Effector CD8-positive, alpha-beta T cell (primary cell): Measurements from ENCODE around the gene FIBCD1.

Experiments used
- DNase-seq: peaks from one replicate; lab custom pipeline; 2025; lab: John Stamatoyannopoulos, UW
- total RNA-seq, 4 experiments: gene quantifications; one replicate each; lab custom pipeline; 2026; lab: John Stamatoyannopoulos, UW

Gene FIBCD1, protein sequence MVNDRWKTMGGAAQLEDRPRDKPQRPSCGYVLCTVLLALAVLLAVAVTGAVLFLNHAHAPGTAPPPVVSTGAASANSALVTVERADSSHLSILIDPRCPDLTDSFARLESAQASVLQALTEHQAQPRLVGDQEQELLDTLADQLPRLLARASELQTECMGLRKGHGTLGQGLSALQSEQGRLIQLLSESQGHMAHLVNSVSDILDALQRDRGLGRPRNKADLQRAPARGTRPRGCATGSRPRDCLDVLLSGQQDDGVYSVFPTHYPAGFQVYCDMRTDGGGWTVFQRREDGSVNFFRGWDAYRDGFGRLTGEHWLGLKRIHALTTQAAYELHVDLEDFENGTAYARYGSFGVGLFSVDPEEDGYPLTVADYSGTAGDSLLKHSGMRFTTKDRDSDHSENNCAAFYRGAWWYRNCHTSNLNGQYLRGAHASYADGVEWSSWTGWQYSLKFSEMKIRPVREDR
- total RNA-seq, result 0 to 0.18 (median 0) reads per million in 4 experiments

DNA sequence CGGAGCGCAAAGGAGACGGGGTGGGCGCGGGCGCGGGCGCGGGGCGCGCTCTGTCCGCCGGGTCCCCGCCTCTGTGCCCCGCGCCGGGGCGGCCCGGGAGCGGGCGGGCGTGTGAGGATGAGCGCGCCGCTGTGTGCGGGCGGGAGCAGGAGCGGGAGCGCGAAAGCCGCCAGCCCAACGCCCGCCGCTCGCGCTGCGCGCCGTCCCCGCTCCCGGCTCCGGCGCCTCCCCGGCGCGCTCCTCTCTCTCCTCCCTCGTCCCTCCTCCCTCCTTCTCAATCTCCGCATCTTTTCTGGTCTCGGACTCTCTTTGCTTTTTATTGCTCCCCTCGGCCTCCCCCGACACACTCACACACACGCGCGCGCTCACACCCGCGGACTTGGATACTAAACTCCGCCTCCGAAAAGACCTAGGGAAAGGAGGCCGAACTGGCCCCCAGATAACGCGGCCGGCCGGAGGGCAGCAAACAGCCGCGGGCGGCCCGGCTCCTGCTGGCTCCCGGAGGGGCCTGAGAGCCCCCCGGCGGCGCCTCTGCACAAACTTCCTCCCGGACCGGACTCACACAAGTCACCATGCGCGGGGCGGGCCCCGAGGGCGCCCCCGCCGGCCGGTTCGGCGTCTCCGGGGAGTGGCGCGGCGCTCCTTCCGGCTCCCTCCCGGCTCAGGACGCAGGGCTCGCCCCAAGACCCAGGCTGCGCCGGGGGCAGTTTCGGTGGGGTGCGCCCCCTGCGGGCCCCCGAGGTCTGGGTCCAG, at the start of gene FIBCD1:
FIBCD1 (minus strand) TSS at position 596 of the 753 bp plus-strand sequence. CDS start 640 bp downstream, outside the sequence.
- no peak for DNase-seq

DNA sequence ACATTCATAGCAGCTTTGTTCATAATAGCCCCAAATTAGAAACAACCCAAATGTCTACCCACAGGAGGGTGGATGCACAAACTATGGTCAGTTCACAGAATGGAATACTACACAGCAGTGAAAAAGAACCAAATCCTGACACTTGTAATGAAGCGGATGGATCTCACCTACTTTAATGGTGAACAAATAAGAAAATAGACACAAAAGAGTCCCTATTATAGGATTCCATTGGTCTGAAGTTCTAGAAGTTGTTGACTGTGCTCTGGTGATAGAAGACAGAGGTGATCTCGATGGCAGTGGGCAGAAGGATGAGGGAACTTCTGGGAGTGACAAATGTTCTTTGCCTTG, 49.3 kb upstream of the FIBCD1 start:
- no peak for DNase-seq

DNA sequence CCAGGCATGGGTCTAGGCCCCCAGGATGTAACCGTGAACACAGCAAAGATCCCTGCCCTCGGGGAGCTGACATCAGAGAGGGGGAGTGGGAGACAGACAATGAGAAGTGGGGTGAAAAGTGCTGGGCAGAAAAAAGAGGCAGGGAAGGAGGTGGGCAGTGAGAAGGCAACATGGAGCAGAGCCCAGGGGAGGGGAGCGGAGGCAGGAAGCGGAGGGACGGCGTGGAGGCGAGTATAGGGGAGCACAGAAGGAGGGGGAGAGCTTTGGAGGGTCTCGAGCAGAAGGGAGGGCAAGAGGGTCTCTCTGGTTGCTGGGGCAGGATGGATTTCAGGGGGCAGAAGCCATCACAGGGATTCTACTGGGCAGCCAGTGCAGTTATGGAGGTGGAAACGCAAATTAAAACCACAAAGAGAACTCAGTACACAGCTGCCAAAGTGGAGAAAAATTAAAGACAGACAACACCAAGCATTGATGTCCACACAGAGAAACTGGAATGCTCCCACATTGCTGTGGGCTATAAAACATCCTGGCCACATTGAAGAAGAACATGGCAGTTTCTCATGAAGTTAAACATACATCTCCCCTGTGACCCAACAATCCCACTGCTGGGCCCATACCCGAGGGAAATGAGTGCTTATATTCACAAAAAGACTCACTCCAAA, 48.8 kb upstream of the FIBCD1 start:
- DNase-seq, result no peak

DNA sequence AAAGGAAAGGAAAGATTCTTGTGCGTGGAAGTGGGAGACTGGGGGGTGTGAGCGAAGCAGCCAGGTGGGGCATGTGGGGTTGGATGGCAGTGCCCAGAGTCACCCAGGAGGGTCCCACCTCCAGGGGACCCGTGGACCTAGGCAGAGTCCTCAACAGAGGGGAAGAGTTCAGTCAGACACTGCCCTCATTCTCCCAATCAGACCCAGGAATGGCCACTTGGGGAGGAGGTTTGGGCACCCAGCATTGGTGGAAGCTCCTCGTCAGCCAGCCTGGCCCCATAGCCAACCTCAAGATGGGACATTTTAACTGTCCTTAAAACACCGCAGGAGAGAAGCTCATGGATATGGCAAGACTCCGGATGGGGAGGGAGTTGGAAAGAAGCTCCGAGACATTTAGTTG, 48.0 kb upstream of the FIBCD1 start:
- no peak for DNase-seq

DNA sequence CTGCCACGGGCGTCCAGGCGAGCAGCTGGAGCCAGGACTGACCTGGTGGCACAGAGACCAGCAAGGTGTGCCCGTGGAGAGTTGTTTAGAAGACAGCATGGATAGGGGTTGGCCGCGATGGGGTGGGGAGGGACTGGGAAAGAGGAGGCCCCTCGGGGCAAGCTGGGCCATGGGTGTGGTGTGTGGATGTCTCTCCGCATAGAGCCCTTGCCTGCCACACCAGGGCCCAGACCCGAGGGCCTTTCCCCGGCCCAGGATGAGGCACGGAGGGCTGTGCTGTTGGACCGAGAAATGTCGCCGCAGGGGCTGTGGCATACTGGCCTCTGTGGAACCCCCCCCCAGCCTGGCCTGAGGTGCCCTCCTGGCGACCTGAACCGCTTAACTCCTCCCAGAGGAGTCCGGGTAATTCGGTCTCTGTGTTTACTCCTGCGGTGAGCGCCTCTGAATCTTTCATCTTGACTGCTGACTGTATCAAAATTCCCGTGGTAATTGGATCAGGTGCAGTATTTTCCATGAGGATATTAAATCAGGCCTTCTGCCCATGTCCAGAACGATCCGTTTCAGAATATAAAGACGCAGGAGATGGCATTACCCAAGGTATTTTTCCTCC, 47.4 kb upstream of the FIBCD1 start:
- no peak for DNase-seq

DNA sequence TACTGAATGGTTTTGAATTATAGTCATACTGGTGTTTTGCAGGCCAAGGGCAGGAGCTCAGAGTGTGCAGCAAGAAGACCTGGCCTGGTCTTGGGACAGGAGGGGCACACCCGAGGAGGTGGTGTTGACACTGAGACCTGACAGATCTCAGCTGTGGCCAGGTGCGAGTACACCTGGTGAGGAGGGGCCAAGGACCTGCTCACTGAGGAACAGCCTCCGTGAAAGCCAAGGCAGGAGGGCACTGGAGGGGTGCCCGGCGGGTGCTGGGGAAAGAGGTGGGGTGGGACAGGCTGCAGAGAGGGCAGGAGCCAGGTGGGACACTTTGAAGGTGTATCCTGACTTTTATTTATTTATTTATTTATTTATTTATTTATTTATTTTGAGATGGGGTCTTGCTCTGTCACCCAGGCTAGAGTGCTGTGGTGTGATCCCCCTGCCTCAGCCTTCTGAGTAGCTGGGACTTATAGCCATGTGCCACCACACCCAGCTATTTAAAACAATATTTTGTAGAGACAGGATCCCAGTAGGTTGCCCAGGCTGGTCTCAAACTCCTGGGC, 46.6 kb upstream of the FIBCD1 start:
- no peak for DNase-seq

DNA sequence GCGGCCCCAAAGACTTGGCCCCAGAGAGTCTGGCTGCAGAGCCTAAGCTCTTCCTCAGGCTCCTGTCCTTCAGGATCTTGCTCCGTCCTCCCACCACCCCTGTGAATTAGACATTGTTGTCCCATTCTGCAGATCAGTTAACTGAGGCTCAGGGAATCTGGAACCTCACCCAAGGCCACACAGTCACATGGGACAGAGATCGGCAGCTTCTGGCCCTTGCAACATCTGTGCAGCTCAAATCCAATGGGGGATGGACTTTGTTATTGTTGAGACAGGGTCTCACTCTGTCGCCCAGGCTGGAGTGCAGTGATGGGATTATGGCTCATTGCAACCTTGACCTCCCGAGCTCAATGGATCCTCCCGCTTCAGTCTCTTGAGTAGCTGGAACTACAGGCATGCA, 46.0 kb upstream of the FIBCD1 start:
- DNase-seq, result no peak

DNA sequence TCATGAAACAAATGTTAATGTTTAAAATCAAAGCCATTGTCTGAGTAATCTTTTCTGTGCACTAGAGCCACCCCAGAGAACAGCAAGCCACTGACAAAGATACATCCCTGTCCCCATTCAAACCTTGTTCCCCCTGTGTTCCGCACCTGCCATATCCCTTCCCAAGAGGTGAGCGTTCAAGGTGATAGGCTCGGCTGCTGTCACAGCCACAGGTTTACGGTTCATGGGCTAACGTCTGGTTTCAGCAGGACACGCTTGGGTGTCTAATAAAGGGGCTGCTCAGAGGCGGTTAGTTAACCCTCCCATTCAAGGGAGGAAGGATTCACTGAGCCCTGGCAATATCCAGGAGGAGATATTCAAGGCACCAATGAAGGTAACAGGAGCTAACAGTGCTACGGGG, 45.5 kb upstream of the FIBCD1 start:
- no peak for DNase-seq

DNA sequence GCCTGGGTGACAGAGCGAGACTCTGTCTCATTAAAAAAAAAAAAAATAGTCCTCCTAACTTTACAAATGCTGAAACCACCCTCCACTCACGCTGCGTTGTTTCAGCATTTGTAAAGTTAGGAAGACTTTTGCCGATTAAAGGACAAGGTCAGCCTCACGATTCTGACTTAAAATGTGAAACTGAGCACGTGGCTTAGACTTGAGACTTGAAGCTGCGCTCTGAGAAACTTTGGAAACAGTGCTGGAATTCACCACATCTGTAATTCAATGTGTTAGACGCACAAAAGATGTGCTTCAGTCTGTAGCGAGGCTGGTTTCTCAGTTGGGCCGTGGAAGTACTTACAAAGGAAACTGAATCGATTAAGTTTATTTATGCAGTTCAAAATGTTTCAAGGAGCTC, 44.9 kb upstream of the FIBCD1 start:
- no peak for DNase-seq

DNA sequence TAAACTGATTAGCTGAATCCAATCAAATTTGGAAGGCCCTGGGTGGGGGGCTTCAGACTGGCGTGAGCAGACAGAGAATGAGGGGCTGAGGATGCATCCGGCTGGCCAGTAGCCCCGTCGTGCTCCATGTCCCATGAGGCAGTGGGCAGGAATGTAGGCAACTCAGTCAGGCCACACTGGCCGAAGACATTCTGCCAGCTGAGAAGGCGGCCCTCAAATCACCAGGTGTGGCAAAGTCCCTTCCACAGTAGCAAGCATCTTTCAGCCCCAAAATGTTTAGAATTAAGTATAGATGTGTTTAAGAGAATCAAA, 44.3 kb upstream of the FIBCD1 start:
- no peak for DNase-seq

DNA sequence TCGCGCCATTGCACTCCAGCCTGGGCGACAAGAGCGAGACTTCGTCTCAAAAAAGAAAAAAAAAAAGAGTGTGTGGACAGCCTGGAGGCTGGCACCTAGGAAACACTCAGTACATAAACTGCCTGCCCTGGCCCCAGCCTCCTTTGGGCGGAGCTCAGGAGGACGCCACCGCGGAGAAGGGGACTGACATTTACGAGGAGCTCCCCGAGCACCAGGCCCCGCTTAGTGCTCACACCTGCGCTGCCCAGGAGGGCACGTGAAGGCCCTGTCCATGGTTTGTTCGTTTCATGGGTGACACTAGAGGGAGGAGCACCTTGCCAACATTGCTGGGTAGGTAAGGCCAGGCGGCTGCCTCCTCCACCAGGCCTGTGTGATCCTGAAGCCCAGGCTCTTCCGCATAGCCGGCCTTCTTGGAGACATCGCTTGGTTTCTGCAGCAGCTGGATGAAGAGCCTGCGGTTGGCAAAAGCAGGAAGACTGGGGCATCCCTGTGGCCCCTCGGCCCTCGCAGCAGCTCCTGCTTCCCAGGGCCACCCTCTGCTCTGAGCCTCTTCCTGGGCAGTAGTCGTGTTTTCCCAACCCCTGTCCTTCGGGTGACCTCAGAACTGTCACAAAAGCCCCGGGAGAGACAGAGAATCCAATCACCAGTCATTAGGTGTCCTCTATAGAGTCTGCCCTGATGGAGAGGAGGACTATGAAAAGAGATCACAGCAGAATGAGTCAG, 43.8 kb upstream of the FIBCD1 start:
- no peak for DNase-seq

DNA sequence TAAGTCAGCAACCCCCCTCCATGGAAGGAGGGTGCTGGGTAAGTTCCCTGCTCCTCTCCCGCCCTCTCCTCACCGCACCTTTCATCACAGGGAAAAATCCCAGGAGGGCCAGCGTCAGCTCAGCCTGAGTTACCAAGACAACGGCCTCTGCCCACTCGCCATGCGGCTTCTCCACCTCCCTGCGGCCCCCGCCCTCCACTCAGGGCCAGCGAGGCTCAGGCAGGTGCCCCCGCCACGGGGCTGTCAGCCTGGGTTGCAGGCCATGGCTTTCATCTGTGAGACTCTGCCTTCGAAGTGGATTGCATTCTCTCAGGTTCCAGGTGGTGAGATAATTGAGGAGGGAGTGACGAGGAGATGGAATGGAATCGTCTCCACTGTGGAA, 42.7 kb upstream of the FIBCD1 start:
- no peak for DNase-seq

DNA sequence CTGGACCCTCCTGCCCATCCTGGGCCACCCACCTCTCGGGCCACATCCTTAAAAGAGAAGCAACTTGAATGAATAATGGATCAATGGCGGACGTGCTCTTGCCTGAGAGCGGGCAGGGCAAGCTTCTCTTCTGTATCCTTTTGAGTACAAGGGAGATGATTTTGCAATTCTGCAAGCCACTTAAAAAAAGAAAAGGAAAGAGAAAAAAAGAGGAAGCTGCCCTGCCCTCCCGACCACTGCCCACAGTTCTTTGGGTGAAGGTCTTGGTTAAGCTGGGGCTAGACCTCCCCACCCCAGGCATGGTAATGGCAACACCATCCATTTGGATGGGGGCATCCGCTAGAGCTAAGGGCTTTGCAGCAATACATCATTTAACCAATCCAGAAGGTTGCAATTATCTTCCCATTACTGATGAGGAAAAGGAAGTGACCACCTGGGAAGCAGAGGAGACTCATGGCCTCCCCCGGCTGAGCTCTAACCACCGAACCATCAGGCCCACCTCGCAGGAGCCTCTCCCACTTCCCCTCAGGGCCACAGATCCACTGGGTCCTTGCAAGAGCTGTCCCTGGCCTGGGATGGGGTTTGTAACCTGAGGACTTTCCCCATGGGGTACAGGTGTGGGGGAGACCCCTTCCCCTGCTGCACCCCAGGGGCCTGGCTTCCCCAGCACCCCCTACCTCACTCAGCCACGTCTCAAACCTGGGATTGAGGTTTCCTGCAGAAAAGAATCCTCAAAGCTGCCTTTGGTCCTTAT, 42.1 kb upstream of the FIBCD1 start:
- DNase-seq, result no peak

DNA sequence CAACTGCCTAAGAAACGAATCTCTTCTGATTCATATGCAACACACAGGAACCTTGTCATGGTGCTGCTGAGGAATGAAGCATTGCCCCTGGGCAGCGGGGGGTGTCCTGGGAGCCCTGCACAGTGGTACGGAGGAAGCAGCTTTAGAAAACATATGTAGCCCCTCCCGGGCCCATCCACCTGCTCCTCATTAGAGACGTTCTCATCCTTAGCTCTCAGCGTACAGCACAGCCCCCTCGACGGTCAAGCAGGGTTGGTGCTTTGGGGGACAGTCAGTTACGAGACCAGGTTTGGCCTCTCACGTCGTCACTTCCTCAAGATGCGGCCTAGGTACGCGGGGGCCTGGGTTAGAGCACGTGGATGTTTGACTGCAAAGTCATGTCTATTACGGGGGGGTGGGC, 41.5 kb upstream of the FIBCD1 start:
- DNase-seq, result no peak

DNA sequence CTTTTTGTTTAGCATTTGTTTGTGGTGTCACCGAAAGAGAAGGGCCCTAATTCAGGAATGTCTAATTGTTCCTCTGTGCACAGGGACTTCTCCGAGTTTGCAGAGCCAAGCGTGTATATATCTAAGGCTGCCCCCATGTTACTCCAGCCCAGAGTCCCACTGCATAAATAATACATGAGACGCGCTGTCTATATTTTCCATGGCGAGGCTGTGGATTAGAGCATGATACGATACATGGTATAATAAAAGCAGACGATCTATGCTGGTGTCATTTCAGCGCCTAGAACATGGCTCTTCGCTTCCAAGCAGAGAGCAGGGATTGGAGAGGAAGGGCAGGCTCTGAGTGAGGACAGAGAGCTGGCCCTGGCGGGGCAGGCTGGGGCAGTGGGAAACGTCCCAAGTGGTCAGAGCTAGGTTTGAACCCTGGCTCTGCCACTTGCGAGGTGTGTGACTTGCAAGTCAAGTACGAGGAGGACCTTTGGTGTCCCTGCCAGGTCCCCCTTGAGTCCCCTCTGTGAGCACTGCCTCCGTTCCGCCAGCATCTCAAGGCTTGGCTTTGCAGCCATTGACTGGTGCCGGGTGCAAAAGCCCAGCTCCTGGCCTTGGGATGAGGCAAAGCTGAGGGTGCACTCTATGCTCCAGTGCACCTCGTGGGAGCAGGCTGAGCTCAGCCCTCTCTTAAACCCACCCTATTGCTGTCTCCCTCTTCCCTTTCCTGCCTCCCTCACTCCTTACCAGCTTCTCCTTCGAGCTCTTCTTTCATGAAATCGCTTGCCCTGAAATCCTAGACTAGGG, 40.7 kb upstream of the FIBCD1 start:
- no peak for DNase-seq

DNA sequence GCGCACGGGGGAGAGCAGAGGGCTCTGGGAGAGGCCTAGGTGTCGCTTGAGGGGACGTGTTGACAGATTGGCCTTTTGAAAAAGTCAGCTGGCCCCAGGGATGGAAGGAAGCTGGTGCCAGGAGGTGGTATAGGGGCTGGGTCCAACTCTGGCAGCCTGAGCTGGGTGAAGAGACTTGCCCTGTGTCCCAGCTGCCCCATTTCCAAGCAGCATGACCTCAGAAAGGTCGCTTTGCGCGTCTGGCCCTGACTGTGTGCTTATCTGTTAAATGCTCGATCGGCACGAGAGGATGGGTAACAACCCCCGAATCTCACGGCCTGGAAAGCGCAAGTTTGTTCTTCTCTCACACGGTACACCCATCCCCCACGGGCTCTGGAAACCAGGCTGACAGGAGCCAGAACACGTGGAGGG, 38.8 kb upstream of the FIBCD1 start:
- DNase-seq, result no peak

DNA sequence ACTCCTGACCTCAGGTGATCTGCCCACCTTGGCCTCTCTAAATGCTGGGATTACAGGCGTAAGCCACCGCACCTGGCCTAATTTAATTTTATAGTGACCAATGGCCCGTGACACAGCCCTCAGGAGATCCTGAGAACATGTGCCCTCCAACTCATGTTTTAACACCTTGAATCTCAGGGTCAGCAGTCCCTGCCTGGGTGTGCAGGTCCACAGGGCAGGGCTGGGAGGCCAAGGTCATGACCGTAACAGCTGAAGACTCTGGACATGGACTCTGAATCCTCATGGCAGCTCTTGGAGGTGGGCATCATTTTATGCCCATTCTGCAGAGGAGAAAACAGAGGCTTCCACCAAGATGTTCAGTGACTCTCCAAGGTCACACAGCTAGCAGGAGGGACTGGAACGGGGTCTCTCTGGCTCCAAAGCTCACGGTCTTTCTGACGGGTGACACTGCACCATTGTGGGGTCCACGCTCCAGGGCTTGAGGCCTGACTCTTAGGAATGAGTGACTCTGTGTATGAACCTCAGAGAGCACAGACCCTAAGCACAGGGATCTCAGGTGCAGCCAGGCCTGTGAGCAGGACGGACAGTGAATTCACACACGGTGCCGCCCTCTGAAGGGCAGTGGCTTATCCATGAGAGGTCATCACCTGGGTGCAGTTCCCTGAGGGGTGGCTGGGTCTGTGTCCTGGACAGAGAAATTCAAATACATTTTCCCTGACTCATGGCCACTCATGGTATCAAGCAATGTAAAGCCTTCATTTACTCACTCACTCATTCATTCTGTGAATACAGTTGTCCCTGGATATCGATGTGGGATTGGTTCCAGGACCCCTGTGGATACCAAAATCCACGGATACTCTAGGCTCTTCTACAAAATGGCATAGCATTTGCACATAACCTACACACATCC, 37.1 kb upstream of the FIBCD1 start:
- no peak for DNase-seq

DNA sequence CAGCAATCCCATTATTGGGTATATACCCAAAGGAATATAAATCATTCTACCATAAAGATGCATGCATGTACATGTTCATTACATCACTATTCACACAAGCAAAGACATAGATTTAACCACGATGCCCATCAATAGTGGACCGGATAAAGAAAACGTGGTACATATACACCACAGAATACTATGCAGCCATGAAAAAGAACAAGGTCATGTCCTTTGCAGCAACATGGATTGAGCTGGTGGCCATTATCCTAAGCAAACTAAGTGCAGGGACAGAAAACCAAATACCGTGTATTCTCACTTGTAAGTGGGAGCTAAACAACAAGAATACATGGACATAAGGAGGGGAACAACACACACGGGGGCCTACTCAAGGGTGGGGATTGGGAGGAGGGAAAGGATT, 36.1 kb upstream of the FIBCD1 start:
- no peak for DNase-seq

DNA sequence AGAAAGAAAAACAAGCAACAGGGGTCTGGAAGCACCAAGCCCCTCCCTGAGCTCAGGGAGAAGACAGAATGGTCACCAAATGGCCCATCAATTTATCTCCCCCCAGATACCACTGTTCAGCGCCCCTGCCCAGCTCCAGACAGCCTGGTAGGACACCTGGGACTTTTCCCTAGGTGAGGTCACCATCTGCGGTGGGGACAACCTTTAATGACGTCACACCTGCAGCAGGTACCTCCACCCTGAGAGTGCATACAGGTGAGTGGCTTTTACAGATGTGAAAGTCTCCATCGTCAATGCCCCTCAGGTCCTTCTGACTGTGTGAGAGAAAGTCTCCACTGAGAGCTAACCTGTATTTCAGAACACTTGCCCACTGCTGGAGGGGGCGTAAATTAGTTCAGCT, 35.6 kb upstream of the FIBCD1 start:
- no peak for DNase-seq
